GM18517 (cell line): ENCODE results near the gene DYRK1B.

Source experiments
- ATAC-seq: cut with Tn5 transposase; IDR thresholded peaks from one replicate; pipeline ENCODE4 v1.9.1; 2021; ENCODE audit warnings: mild to moderate bottlenecking, moderate library complexity; ENCODE audit not compliant: unreplicated experiment

Gene DYRK1B

GRCh38 chr19:39832341-39833083, 1.4 kb downstream of the DYRK1B start:
- ATAC-seq: no peak

- no peak for ATAC-seq
Observed at GRCh38 chr19:39831679-39832078, 2.3 kb downstream of the DYRK1B start.

GRCh38 chr19:39830847-39831246, 3.1 kb downstream of the DYRK1B start:
- ATAC-seq: no peak

GRCh38 chr19:39830406-39830805, 3.6 kb downstream of the DYRK1B start:
- ATAC-seq: no peak

- ATAC-seq: no peak
Observed at GRCh38 chr19:39829702-39830275, 4.2 kb downstream of the DYRK1B start.

GRCh38 chr19:39828654-39829032, 5.3 kb downstream of the DYRK1B start:
- ATAC-seq: no peak

GRCh38 chr19:39828015-39828653, 5.8 kb downstream of the DYRK1B start:
- no peak for ATAC-seq

- no peak for ATAC-seq
Observed at GRCh38 chr19:39827216-39827615, 6.7 kb downstream of the DYRK1B start.

GRCh38 chr19:39826311-39826945, 7.5 kb downstream of the DYRK1B start:
- no peak for ATAC-seq

- ATAC-seq: no peak
Observed at GRCh38 chr19:39825531-39826076, 8.4 kb downstream of the DYRK1B start.

GRCh38 chr19:39825093-39825463, 8.9 kb downstream of the DYRK1B start:
- no peak for ATAC-seq

GRCh38 chr19:39824143-39825092, 9.5 kb downstream of the DYRK1B start:
- ATAC-seq: peak; percentile 80

- no peak for ATAC-seq
Observed at GRCh38 chr19:39823686-39824085, 10.3 kb downstream of the DYRK1B start.

- ATAC-seq: no peak
Observed at GRCh38 chr19:39820696-39821095, 13.3 kb downstream of the DYRK1B start.

GRCh38 chr19:39819786-39820185, 14.2 kb downstream of the DYRK1B start:
- ATAC-seq: no peak

GRCh38 chr19:39818626-39819097, 15.3 kb downstream of the DYRK1B start:
- ATAC-seq: peak; percentile 55

- no peak for ATAC-seq
Observed at GRCh38 chr19:39817888-39818561, 15.9 kb downstream of the DYRK1B start.

- no peak for ATAC-seq
Observed at GRCh38 chr19:39816287-39817048, 17.5 kb downstream of the DYRK1B start.

- ATAC-seq: no peak
Observed at GRCh38 chr19:39814595-39814994, 19.4 kb downstream of the DYRK1B start.
